Ascending aorta (tissue), 1 donor: ENCODE data around the gene STRAP. TPM values are rescaled to one million over a fixed set of nuclear protein-coding genes. Genes with fewer than 3 reads are reported as not detected.

ENCODE experiments used
- total RNA-seq: library from RNA; depleted of rRNA; stranded (reverse); fragments of >200 nt; gene quantifications from one replicate; pipeline ENCODE4 v1.1.0, GENCODE V29; 2016

STRAP gene
- total RNA-seq, 1 donor from 2014 or later = 17.1 TPM

Other genes with a start within 250 kb of the STRAP start
- gene EPS8, start 93.0 kb upstream of the STRAP start, total RNA-seq = 94.6 TPM
- 5.6 TPM for gene DERA, start 28.9 kb downstream of the STRAP start, total RNA-seq